ENCODE data around the gene IMMP2L.

DNA sequence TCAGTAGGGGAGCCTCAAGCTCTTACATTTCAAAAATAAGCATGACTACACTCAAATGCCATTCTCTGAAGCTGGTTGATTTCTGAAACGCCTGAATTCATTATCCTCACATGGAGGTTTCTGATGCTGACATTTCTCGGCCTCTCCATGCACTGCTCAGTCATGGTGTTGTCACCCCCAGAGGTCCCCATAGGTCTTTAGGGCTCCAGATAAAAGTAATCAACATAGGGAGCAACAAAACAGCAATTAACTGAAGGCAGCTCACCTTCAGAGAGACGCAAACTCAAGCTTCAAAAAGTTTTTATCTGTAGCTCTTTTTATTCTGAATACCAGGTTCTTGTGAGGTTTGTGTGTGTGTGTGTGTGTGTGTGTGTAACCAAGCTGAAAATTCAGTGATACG is 694.5 kb downstream of the IMMP2L start:
- TF ChIP-seq POLR2AphosphoS5 (IDR thresholded peaks at IDR 0.05; ENCODE audit: low read depth, low read length), result no peak
- TF ChIP-seq SIN3A (IDR thresholded peaks at IDR 0.05; ENCODE audit: borderline replicate concordance, insufficient read depth, low read length), result no peak
